ENCODE results near the gene FBXL5.

Gene FBXL5

GRCh38 chr4:15586066-15586465 is 69.1 kb downstream of the FBXL5 start:
- CTCF ChIA-PET: no interaction called here
- Mint-ChIP-seq H3K27me3 (no peaks in the 10 kb centered on the region), H3K9me3 (no peaks in the 10 kb centered on the region), H3K36me3 (peaks cover 1% of the 10 kb centered on the region), H3K27ac (no peak overlapping the region), H3K4me3 (no peak overlapping the region), H3K4me1 (no peaks in the 10 kb centered on the region)
- no peak for DNase-seq

DNA sequence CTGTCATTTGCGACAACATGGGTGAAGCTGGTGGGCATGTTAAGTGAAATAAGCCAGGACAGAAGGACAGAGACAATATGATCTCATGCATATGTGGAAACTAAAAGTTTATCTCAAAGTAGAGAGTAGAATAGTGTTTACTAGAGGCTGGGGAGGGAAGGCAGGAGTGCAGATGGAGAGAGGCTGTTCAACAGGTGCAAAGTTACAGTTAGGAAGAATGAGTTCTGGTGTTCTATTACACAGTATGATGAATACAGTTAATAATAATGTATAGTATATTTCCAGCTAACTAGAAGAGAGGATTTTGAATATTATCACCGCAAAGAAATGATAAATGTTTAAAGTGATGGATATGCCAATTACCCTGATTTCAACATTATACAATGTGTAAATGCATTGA is 69.8 kb downstream of the FBXL5 start:
- Mint-ChIP-seq H3K9me3 (no peaks in the 10 kb centered on the region), H3K4me3 (no peak overlapping the region), H3K27ac (no peak overlapping the region), H3K4me1 (no peaks in the 10 kb centered on the region), H3K27me3 (no peaks in the 10 kb centered on the region), H3K36me3 (peaks cover 1% of the 10 kb centered on the region)
- no peak for DNase-seq
- CTCF ChIA-PET: no interaction called here

DNA sequence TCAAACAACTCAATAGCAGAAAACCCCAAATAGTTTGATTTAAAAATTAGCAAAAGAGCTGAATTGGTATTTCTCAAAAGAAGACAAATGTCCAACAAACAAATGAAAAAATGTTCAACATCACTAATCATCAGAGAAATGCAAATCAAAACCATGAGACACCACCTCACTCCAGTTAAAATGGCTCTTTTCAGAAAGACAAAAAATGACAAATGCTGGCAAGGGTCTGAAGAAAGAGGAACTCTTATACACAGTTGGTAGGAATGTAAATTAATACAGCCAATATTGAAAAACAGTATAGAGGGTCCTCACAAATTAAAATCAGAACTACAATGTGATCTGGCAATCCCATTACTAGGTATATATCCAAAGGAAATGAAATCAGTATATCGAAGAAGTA is 70.4 kb downstream of the FBXL5 start:
- no peak overlapping the region for H3K27ac Mint-ChIP-seq
- CTCF ChIA-PET: no interaction called here
- no peak for DNase-seq
- no peaks in the 10 kb centered on the region for H3K4me1 Mint-ChIP-seq
- H3K27me3 Mint-ChIP-seq: no peaks in the 10 kb centered on the region
- no peaks in the 10 kb centered on the region for H3K9me3 Mint-ChIP-seq
- peaks cover 1% of the 10 kb centered on the region for H3K36me3 Mint-ChIP-seq
- H3K4me3 Mint-ChIP-seq: no peak overlapping the region

DNA sequence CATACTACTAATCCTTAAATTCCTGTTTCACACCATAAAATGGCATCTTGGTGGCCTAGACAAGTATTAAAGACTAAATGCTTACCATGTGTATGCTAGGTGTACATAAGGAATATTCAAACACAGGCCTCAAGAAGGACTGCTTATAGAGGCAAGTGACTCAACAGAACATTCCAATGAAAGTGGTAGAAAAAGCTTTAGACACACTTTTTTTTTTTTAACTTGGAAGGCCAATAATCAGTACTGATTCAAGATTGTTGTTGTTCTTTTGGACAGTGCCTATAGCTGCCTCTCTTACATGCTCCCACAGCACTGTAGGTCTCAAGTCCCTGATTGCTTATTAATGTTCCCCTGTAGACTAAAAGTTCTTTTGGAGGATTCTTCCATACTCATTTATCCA is 77.6 kb downstream of the FBXL5 start:
- Mint-ChIP-seq H3K27ac (no peak overlapping the region), H3K4me1 (no peaks in the 10 kb centered on the region), H3K9me3 (no peaks in the 10 kb centered on the region), H3K4me3 (no peak overlapping the region), H3K36me3 (peaks cover 1% of the 10 kb centered on the region), H3K27me3 (no peaks in the 10 kb centered on the region)
- DNase-seq: no peak
- CTCF ChIA-PET: interaction anchor here (1.0 kb wide), 1 partner anchor 24 kb away, joined by 3 read pairs; no protein-coding TSS in a partner anchor

DNA sequence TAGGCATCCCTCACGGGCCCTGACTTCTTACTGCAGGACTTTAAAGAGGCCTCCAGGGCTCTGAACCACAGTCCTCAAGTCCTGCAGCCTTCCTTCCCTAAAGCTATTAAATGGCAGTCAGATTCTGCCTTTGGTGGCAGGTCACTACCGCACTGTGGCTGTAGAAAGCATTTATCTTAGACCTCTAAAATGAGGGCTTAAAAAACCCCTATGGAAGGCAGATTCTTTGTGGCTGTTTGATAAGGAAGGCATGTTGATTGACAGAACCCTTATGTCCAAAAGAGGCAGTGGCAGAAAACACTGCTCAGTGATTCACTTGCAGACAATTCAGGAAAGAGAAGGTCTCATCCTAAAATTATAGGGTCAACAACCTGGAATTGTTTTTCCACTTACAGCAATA is 79.2 kb downstream of the FBXL5 start:
- Mint-ChIP-seq H3K36me3 (no peaks in the 10 kb centered on the region), H3K4me1 (no peaks in the 10 kb centered on the region), H3K27me3 (no peaks in the 10 kb centered on the region), H3K9me3 (no peaks in the 10 kb centered on the region), H3K4me3 (no peak overlapping the region), H3K27ac (no peak overlapping the region)
- CTCF ChIA-PET: no interaction called here
- DNase-seq: no peak

GRCh38 chr4:15569746-15570145 is 85.4 kb downstream of the FBXL5 start:
- Mint-ChIP-seq H3K27me3 (no peaks in the 10 kb centered on the region), H3K27ac (no peak overlapping the region), H3K36me3 (peaks cover 2% of the 10 kb centered on the region), H3K9me3 (no peaks in the 10 kb centered on the region), H3K4me1 (no peaks in the 10 kb centered on the region), H3K4me3 (no peak overlapping the region)
- DNase-seq: no peak
- CTCF ChIA-PET: no interaction called here

GRCh38 chr4:15568821-15569220 is 86.3 kb downstream of the FBXL5 start:
- H3K9me3 Mint-ChIP-seq: no peaks in the 10 kb centered on the region
- H3K36me3 Mint-ChIP-seq: peaks cover 2% of the 10 kb centered on the region
- no peak overlapping the region for H3K27ac Mint-ChIP-seq
- CTCF ChIA-PET: interaction anchor here (0.6 kb wide), 1 partner anchor 53 kb away, joined by 6 read pairs; no protein-coding TSS in a partner anchor
- DNase-seq: no peak
- no peaks in the 10 kb centered on the region for H3K4me1 Mint-ChIP-seq
- no peak overlapping the region for H3K4me3 Mint-ChIP-seq
- no peaks in the 10 kb centered on the region for H3K27me3 Mint-ChIP-seq

GRCh38 chr4:15563871-15564270 is 91.3 kb downstream of the FBXL5 start:
- Mint-ChIP-seq H3K4me1 (no peaks in the 10 kb centered on the region), H3K27me3 (no peaks in the 10 kb centered on the region), H3K27ac (no peak overlapping the region), H3K9me3 (no peaks in the 10 kb centered on the region), H3K36me3 (no peaks in the 10 kb centered on the region), H3K4me3 (no peak overlapping the region)
- DNase-seq: no peak
- CTCF ChIA-PET: no interaction called here

GRCh38 chr4:15562623-15563022 is 92.5 kb downstream of the FBXL5 start:
- no peaks in the 10 kb centered on the region for H3K4me1 Mint-ChIP-seq
- no peak for DNase-seq
- H3K36me3 Mint-ChIP-seq: no peaks in the 10 kb centered on the region

DNA sequence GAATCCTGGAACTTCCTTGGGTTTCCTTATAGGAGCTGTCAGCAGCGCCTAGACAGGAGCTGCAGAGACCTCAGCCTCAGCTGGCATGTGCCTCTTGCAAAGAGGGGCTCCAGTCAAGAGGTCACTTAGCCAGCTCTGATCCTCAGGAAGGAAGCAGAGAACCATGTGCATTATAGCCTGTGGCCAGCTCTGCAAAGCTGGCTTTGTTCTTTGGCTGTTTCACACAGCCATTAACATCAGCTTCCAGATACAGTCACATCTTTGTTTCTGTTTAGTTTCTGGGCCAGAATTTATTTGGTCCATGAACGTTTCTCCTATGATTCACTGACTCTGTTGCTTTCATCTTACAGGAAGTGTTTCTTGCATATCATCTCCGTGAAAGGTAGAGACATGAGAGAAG is 93.0 kb downstream of the FBXL5 start:
- no peaks in the 10 kb centered on the region for H3K9me3 Mint-ChIP-seq
- H3K27me3 Mint-ChIP-seq: no peaks in the 10 kb centered on the region
- no peak overlapping the region for H3K4me3 Mint-ChIP-seq
- no peaks in the 10 kb centered on the region for H3K36me3 Mint-ChIP-seq
- CTCF ChIA-PET: no interaction called here
- no peaks in the 10 kb centered on the region for H3K4me1 Mint-ChIP-seq
- no peak overlapping the region for H3K27ac Mint-ChIP-seq
- no peak for DNase-seq

More at GRCh38 chr4:15562623-15563022, 92.5 kb downstream of the FBXL5 start:
- Mint-ChIP-seq H3K4me3 (no peak overlapping the region), H3K27me3 (no peaks in the 10 kb centered on the region), H3K9me3 (no peaks in the 10 kb centered on the region), H3K27ac (no peak overlapping the region)
- CTCF ChIA-PET: no interaction called here

GRCh38 chr4:15558561-15558960 is 96.6 kb downstream of the FBXL5 start:
- CTCF ChIA-PET: no interaction called here
- no peaks in the 10 kb centered on the region for H3K27me3 Mint-ChIP-seq
- no peak for DNase-seq
- no peak overlapping the region for H3K4me3 Mint-ChIP-seq
- H3K27ac Mint-ChIP-seq: no peak overlapping the region
- H3K9me3 Mint-ChIP-seq: no peaks in the 10 kb centered on the region
- peaks cover 2% of the 10 kb centered on the region for H3K4me1 Mint-ChIP-seq
- H3K36me3 Mint-ChIP-seq: no peaks in the 10 kb centered on the region

DNA sequence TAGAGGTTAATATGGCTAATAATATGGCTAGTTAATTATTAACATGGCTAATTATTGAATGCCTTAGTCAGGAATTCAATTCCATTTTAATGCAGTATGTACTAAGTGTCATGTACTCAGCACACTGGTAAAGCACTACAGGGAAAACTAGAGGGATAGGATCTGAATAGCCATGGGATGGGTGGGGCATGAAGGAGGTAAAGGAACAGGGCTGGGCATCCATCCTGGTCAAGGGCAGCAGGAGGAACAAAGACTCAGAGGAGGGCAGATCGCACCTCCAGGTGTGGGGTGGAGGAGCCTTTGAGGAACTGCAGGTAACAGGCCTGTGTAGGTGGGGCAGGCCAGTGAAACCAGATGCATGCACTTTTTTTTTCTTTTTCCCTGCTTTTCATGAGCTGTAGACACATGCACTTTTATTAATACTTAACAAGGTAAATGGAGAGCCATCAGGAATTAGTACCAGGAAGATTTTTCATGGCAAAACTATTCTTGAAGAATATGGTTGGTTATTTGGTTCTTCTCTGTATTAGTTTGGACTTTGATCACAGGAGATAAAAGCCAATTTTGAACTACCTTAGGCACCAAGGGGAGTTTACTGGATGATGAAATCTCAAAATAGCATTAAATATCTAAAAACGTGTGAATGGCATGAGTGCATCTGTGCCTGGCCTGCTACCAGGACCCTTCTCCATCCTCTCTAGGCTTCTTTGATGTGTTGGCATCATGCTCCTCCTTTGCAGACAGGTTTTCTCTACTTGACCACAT is 97.2 kb downstream of the FBXL5 start:
- Mint-ChIP-seq H3K9me3 (no peaks in the 10 kb centered on the region), H3K27ac (no peak overlapping the region), H3K4me3 (no peak overlapping the region), H3K27me3 (no peaks in the 10 kb centered on the region), H3K36me3 (no peaks in the 10 kb centered on the region), H3K4me1 (peaks cover 4% of the 10 kb centered on the region)
- no peak for DNase-seq
- CTCF ChIA-PET: no interaction called here

DNA sequence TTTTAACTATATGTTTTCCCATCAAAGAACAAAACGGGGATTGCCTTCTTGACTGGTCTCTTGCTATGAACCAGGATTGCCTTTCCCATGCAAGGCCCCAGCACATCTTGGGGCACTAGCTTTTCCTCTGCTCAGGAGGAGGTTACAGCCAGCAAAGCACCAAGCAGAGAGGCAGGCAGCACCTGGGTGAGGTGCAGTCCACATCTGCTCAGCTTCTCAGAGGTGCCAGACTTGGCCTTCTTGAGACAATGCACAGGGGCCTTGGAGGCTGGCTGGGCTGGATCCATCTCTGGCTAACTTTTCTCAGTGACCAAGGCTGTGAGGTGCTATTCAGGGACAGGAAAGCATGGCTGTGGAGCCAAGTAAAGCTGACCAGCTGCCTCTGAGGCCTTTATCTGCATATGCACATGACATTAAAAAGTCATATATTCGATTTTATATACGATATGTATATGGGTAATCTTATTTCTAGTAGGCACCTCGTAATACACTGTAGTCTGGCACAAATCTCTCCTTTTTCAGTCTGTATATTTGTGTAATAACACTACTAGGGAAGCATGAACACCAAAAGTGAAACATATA is 98.6 kb downstream of the FBXL5 start:
- Mint-ChIP-seq H3K27me3 (no peaks in the 10 kb centered on the region), H3K4me3 (no peak overlapping the region), H3K4me1 (peaks cover 4% of the 10 kb centered on the region), H3K9me3 (no peaks in the 10 kb centered on the region), H3K36me3 (no peaks in the 10 kb centered on the region), H3K27ac (no peak overlapping the region)
- DNase-seq: no peak
- CTCF ChIA-PET: no interaction called here
